Fibroblast of skin of left quadriceps (primary cell): ENCODE measurements around the gene AGAP1.

Experiments
- DNase-seq, 2 experiments: peaks; one replicate each; pipeline ENCODE4 v3.0.0-alpha.2; 2013; ENCODE audit warnings: low read depth in 2 of 2

AGAP1 gene

DNA sequence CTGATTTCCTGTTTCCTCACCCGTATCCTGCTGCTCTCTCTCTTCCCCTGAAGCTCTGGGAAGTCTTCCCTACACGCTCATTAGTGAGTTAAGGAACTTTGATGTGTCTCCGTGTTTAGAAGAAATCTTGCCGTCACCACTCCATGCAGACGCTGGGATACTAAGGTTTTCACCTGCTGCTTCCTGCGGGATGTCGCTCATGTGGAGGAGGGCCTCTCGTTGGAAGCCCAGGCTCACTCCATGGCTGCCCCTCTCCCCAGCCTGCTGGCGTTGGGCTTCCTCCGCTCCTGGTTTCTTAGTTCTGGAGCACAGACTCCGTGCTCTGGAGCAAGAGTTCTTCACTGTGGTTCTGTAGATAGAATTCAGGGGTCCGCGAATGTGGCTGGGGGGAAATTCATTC lies 348.0 kb downstream of the AGAP1 start:
- no peak for DNase-seq

DNA sequence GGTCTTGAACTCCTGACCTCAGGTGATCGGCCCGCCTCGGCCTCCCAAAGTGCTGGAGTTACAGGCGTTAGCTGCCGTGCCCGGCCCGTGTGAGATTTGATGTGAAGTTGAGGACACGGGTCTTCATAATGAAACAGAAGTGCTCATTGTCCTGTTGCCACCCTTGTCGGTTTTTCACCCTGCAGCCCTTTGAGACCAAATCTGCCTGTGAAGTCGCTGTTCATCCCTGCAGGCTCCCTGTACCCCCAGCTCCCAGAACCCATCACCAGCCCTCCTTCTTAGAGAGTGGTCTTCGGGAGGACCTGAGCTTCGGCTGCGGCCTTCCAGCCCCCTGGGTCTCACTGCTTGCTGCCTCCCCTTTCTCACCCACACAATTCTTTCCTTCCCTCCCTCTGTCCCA lies 349.1 kb downstream of the AGAP1 start:
- DNase-seq: no peak

DNA sequence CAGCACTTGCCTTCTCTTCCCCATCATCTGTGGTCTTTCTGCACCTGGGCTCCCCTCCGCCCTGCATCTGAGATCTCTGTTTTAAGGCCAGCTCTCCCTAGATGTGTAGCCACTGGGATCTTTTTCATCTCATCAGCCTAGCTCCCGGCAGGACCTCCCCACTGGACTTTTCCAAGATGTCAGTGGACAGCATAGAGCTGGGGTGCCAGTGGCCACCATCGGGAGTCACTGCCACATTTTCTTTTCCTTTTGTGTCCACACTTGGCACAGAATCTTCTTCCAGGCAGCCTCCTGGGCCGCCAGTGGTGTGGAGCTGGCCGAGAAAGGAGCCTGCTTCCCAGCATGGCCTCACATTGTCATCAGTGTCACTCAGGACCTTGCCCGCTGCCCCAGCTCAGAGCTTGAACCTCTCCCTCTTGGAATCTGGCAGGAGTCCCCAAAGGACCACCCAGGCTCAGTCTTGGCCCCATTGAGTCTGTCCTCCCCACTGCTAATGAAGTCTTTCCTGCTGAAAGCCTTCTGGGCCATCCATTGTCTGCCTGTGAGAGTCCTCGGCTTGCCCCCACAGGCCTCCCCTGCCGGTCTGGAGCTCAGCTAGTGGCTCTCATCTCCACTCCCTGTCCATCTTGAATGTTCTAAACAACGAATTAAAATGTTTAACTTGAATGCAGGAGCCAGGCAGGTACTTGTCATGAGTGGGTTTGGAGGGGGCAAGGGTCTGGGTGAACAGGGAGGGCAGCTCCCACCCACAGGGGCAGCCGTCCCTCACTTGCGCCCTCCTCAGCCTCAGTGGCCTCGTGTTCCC lies 349.9 kb downstream of the AGAP1 start:
- no peak for DNase-seq

DNA sequence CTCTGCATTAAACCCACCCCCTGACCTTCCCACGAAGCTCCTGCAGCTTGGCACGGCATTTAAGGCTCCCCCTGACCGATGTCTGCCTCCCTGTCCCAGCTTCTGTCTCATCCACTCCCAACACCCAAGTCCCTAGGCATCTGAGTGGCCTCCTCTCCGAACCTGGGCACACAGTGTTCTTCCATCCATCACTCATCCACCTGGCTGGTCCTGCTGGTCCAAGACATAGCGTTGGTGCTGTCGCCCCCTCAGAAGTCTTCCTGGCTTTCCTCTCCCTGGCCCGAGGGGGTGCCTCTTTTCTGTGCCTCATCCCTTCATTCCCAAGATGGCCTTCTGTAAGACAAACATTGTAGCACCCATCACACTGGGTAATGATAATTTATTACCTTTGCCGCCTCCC lies 350.7 kb downstream of the AGAP1 start:
- DNase-seq: no peak

DNA sequence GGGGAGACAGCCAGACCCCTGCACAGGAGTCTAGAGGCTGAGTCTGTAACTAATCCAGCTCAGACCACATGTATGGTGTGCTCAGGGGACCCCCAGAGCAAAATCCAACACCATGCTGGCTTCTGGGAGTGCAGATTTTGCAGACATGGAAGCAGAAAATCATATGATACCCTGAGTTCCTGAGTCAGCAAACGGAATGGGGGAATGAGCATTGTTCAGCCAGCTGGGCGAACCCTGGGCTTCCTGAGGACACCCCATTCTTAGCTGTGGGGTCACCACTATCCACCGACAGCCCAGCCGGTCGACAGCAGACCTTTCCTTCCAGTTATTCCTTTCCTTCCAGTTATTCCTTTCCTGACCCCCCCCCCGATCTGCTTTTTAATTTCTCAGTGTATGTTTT lies 351.4 kb downstream of the AGAP1 start:
- no peak for DNase-seq

DNA sequence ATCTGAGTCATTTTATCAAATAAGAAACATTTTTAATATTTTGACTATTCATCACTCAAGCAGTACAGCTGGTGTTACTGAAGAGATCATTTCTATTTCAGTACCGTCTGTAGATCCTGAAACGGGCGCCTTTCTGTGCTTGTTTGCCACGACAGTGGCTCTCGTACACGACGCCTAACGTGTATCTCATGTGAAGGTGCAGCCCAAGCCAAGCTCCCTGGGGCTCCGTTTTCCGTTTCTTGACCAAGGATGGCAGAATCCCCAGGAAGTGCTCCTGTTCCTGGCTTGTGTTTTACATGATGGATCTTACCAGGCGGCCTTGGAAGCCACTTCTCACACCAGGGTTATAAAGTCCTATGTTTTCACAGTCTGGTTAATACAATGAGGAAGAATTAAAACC lies 353.7 kb downstream of the AGAP1 start:
- no peak for DNase-seq

DNA sequence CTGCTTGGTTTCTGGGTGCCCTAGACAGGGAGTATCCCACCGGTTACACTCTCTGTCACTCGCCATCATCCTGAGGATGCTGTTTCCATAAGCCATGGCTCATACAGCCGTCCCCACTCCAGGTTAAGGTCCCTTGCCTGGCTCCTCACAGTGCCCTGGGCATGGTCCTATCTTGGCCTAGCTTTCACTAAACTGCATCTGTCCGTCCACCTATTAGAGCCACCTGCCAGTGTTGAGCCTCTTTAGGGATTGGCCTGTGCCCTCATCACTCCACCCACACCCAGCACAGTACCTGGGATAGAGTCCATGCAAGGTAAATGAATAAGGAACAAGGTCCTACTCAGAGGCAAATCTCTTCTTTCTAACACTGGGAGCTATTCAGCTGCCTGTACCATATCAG lies 354.2 kb downstream of the AGAP1 start:
- DNase-seq: no peak

DNA sequence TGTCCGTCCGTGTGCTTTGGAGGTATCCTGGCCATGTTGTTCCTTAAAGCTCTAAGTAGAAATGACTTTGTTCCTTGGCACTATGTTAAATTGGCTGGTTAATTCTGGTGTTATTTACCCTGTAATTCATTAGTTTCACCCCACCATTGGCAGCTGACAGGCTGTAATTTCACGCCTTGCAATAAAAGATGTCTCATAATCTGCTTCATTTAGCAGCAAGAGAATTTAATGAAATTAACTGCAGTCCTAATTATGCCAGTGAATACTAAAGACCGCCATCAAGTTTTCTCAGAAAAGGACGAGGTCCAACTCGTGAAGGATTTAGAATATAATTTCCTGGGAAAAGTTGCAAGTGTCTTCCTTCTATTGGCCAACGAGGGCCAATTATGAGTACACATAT lies 355.1 kb downstream of the AGAP1 start:
- DNase-seq: no peak

DNA sequence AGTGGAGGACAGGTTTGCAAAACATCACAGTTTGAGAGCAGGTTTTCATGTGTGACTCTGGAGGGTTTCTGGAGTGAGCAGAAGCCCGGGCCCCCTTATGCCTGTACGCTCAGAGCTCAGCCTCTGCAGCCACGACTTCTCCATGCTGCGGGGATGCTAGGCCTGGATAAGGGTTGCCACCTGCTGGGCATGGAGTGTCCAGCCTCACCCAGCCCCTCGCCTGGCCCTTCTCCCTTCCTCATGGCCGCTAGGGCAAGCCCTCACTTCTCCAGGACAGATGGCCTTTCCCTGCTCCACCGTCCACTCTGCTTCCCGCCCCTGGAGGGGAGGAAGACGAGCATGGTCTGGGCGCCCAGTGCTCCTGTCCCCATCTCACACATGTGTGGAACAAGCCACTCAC lies 355.6 kb downstream of the AGAP1 start:
- no peak for DNase-seq

DNA sequence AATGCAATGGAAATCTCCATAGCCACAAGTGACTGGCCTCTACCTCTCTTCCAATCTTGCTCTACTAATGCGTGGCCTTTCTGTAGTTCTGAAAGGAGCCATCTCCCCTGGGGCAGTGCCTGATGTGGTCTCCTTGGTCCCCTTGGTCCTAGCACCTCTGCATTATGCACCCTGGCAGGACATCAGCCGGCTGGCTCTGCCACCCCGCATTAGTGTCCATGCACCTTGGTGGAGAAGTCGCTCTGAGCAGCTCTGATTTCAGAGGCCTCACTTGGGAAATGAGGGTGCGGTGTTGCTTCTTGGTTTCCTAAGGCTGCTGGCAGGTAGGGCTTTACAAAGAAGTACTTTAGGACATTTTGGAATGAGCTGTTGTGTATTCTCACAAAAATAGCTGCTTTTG lies 356.4 kb downstream of the AGAP1 start:
- no peak for DNase-seq

DNA sequence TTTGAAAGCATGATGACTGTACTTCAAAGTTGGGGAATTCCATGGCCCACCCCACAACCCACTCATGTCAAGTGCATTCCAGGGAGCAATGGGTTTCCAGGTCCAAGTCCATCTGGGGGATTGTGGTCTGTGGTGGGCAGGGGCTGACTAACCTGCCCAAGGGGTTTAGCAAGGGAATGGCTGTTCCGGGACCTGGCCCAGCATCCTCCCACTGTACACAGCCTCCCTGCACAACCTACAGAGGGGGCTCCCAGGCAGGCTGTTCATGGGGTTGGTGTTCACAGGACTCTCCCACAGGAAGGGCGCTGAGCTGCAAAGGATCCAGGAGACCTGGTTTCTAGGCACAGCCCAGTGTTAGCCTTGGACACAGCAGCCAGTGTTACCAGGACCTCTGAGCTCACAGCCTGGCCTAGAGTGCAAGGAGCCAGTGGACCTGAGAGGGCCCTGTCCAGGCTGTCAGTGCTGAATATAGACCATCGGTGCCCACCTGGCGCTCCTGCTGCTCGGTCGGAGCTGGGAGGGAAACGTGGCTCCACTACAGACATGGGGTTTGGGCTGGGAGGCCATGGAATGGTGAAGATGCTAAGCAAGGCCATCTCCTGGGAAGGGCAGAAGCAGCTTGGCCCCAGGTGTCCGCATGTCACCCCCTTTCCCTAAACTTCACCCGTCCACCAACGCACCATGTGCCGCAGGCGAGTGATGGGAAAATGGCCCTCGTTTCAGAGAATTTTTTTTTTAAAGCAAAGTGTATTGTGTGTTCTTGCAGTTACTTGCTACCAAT lies 357.1 kb downstream of the AGAP1 start:
- no peak for DNase-seq

DNA sequence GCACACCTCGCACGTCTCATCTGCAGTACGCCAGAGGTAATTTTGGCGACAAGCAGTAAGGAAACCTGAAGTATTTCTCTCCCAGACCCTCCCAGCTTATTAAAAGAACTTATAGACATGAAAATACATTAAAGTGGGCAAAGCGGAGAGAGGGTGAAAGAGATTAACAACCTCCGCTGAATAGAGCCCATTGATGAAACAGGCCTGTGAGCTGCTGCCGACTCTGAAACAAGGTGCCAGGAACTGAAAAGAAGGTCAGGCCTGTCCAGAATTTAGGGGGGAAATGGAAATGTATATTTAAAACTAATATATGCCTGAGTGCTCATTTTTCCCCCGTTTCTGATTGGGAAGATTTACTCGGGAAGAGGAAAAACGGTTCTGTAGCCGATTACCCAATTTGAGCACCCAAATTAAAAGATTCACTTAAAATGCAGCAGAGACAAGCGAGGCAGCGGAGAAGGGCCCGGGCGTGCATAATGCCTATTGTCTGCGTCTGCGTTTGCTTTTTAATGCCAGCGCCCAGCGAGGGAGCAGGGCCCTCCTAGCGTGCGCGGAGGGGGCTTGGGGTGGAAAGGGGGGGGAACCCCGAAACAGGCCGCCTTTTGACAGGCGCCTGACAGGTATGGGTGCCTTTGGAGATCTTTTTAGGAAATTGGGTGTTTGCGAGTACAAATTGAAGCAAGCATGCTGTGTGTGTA lies 358.1 kb downstream of the AGAP1 start:
- DNase-seq: no peak

DNA sequence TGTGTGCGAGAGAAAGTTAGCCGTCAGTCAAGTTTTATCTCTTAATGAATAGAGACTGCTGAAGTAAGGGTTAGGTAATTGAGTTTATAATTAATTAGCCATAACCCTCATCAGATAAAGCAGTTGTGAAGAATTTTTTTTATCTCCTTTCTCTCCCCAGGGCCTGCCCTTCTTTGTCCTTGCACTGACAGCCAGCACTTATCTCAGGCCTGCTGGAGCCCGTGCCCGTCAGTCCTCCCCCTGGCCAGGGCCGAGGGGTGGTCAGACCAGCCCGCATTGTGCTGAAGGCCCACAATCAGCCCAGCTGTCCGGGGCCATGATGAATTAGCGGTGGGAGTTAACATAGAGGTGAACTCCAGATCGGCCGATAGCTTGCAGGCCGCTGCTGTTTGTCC lies 358.7 kb downstream of the AGAP1 start:
- DNase-seq: no peak

DNA sequence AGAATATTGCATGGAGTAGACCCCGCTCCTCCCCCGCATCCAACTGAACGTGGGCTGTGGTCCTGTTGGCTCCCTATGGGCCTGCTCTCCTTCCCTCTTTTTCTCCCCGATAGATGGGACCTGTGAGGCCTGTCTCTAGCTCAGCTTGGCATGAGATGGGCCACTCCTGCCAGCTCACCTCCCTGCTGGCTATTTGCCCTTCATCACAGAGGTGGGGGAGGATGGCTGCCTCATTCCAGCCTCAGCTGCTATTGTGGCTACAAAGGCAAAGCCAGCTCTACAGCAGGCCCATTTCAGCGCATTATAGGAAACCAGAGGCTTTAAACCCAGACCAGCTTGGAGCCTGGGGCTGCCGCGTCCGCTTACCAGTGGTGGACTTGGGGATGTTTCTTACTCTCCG lies 360.4 kb downstream of the AGAP1 start:
- no peak for DNase-seq

DNA sequence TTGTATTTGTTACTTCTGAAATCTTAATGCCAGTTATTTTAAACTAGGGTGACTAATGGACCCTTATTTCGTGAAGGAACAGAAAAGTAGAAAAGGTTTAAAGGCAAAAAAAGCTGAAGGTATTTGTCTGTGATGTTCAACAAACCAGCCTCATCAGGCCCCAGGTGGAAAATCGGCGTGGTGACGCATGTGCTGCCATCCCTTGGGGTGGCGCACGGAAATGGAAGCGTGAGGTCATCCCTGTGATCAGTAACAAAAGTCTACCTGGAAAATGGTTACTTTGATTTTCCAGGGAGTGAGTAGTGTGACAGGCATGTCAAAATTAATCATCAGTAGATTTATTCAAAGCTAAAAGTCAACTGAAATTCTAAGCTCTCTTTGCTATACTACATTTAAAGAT lies 361.2 kb downstream of the AGAP1 start:
- DNase-seq: no peak

DNA sequence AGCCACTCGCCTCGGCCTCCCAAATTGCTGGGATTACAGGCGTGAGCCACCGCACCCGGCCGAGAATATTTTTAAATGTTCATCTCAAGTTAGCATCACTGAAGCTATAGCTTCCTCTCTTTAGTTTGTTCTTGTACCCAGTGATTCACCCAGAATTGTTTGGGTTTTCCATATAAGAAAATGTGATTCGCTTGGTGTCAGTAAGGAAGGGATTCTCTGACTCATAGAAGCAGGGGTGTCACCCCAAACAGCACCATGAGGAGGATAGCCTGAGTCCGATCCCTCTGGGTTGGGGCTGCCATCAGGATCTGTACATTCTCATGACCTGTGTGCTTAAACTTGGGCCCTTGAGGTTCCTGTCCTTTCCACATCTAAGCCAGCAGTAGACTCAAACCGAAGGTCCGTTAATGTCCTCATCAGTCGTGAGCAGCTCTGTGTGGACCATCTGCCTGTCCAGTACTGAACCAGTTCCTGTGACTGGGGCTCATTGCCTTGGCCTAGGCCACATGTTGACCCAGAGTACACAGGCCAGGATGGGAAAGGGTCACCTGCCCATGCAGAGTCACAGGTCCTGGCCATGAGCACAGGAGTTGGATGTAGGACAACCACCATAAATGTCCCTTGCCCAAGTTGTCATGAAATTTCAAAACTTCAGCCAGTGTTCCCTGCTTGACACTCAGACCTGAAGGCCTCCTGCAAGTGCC lies 362.5 kb downstream of the AGAP1 start:
- no peak for DNase-seq

DNA sequence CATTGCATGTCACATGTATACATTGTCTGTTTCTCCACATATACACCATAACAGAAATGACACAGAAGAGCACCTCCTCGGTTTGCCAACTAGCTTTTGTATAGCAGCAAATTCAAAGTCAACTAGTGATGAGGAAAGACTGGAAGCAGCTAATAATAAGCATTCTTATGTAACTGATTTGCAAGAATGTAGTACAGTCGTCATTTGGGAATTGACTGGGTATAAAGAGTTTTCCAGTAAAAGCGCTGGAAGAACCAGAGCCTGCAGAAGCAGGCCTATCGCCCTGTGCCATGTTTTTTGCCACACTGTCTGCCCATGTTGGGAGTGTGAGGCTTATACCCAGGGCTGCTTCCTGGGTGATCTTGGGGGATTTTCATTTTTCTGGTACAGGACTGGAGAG lies 363.8 kb downstream of the AGAP1 start:
- peak in 1 of 2 experiments; percentile 22 for DNase-seq

DNA sequence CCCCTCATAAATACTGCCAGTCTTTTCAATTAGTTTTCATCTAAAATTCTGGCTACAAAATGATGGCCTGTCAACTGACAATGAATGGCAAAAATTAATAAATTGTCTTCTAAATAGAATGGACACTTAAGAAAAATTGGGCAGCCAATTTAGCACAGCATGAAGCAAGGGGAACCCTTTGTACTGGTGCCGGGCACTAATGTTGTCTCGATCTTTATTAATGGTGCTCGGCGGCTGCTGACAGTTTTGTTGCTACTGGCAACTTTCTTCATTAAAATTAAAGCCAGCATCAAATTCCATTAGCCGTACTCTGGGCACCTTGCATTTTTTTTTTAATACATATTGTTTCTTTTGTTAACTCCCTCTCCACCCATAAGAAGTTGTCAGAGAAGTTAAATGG lies 365.0 kb downstream of the AGAP1 start:
- no peak for DNase-seq

DNA sequence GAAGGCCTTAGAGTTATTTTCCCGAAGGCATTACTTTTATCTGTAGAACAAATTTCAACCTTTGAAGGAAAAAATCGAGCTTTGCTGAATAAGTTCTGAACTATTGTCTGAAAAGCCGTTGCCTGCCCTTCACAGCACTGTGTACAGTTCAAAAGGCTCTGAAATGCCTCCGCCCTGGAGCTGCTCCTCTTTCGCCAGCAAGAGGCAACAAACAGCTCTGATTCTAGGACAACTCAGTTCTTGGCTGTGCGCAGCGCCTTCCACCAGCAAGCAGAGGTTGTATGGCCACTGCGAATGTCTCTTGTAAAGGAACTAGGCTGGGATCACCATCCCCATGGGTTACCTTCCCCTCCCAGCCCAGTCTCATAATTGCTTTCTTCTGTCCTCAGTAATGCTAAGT lies 365.8 kb downstream of the AGAP1 start:
- DNase-seq: no peak

DNA sequence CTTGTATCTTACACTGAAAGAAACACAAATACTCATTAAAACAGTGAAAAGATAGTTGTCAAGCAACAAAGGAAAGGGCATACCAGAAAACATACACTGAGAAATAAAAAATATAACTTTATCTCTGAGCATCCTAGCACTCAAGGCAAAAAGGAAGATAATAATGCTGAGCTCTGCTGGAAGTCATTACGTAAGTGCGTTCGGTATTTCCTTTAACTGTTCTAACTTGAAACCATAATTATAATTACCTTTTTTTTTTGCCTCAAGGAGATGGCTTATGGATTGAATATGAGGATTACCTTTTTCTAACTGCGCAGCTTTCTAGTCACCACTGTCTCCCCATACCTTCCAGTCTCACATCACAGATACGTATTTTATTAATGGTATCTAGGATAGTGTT lies 366.3 kb downstream of the AGAP1 start:
- DNase-seq: peak; percentile 20 to 34

DNA sequence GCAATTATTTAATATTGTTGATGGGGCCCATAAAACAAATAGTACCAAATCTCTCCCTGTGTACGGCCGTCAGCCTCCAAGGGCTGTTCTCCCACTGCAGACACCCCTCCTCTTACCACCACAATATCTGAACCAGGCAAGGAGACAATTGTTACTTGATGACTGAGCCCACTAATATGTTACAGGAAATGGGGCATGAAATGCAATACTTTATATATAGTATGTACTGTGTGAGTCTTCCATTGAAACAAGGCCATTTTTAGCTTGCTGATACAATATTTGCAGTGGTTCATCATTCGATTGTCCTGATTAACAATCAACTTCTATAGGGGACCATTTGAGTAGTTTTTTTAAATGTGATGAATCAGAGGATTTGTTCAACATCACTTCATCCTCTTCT lies 367.0 kb downstream of the AGAP1 start:
- peak in 1 of 2 experiments; percentile 20 for DNase-seq

DNA sequence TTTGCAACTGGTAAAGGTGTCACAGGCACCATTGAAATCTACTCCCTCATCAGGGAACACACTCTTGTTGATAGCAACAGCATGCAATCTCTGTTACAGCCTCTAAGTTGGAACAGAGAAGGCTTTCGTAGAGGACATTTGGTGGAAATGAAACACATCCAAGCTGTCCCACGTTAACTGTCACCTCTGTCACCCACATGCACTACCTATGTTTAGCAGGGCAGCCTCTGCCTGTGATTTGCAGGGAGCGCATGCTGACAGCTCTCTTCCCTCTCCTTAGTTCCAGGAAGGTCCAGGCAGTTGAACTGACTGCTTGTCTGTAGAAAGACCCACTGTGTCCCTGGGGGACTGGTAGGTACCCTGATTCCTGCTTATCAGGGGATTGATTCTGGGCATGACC lies 367.5 kb downstream of the AGAP1 start:
- no peak for DNase-seq
